ENCODE measurements around the gene DSC2. TPM values are rescaled to one million over a fixed set of nuclear protein-coding genes. Genes with fewer than 3 reads are reported as not detected.

Gene DSC2
- total and polyA plus RNA-seq, 3 donors from 2014 or later, result 1.2 to 2.7 (median 1.2) TPM

DNA sequence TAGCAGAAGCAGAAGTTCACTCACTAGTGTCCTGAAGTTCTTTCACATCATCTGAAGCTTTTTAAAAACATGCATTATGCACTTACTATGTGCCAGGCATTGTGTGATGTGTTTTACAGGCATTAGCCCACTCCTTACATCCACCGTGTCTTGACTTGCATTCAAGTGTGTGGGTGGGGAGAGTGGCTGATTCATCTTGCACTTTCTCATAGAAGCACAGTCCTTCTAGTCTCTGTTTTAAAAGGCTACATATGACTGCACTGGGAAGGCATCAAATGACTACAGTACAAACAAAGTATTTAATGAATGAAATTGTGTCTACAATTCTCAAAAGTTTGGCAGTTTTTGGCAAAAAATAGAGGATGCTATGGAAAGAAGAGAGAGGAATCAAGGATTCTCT, 38.1 kb downstream of the DSC2 start:
- DNase-seq, result no peak

DNA sequence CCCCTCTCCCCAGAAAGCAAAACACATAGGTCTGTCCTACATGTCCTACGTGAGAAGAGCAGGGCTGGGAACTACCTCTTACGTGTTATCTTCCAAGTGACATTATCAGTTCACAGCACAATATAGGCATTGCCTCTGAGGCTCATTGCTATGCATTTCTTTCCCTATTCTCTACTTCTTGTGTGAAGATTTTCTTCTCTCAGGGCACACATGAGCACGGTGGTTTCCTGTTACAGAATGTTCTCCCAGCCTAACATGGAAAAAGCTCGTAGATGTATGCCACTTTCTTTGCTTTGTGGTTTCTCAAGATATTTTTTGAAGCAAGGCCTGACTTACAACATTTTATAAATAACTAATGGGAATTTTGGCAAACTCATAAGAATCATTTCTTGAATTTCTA, 40.3 kb downstream of the DSC2 start:
- DNase-seq, result no peak
- TF ChIP-seq, protein P1, sequence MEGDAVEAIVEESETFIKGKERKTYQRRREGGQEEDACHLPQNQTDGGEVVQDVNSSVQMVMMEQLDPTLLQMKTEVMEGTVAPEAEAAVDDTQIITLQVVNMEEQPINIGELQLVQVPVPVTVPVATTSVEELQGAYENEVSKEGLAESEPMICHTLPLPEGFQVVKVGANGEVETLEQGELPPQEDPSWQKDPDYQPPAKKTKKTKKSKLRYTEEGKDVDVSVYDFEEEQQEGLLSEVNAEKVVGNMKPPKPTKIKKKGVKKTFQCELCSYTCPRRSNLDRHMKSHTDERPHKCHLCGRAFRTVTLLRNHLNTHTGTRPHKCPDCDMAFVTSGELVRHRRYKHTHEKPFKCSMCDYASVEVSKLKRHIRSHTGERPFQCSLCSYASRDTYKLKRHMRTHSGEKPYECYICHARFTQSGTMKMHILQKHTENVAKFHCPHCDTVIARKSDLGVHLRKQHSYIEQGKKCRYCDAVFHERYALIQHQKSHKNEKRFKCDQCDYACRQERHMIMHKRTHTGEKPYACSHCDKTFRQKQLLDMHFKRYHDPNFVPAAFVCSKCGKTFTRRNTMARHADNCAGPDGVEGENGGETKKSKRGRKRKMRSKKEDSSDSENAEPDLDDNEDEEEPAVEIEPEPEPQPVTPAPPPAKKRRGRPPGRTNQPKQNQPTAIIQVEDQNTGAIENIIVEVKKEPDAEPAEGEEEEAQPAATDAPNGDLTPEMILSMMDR (IDR thresholded peaks at IDR 0.05), result no peak
- no peak for TF ChIP-seq POLR2A (IDR thresholded peaks at IDR 0.05)
- H3K36me3 ChIP-seq (ENCODE audit: low read depth, missing control alignments), result no peaks in the 10 kb centered on the region
- 57 to 68% methylated on average over 4 of the region's 4 CpGs for WGBS, 2 donors
- no peak overlapping the region for H3K4me3 ChIP-seq
- intact Hi-C loops (cut with DNase I; ENCODE audit: low total_unique reads), result no loop called here
- H3K27me3 ChIP-seq, result no peaks in the 10 kb centered on the region
- no peaks in the 10 kb centered on the region for H3K9me3 ChIP-seq
- H3K27ac ChIP-seq, result no peak overlapping the region
- H3K4me1 ChIP-seq, result no peaks in the 10 kb centered on the region

More for the DNA sequence above, 38.1 kb downstream of the DSC2 start:
- H3K4me1 ChIP-seq, result no peaks in the 10 kb centered on the region
- no peaks in the 10 kb centered on the region for H3K9me3 ChIP-seq
- 59 to 66% methylated on average over 1 of the region's 1 CpG for WGBS, 2 donors
- no peaks in the 10 kb centered on the region for H3K27me3 ChIP-seq
- TF ChIP-seq, protein P1 (IDR thresholded peaks at IDR 0.05), result no peak
- no peak for TF ChIP-seq POLR2A (IDR thresholded peaks at IDR 0.05)
- H3K4me3 ChIP-seq, result no peak overlapping the region
- H3K36me3 ChIP-seq (ENCODE audit: low read depth, missing control alignments), result no peaks in the 10 kb centered on the region
- intact Hi-C loops (cut with DNase I; ENCODE audit: low total_unique reads), result no loop called here
- no peak overlapping the region for H3K27ac ChIP-seq

DNA sequence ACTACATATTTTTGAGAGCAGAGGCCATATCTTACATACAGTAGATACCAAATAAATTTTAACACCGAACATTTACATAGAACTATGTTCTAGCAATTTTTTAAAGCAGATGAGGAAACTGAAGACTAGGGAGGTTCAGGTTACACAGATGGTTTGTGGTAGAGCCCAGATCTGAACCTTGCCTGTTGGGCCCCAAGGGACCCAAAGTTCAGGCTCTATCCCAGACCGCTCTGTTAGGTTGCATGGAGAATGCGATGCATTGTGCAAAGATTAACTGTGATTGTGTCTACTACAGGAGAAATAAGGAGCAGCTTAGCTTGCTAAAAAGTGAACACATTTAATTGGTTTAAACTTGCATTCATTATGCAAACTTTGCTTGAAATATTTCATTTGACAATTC, 43.3 kb downstream of the DSC2 start:
- Histone ChIP-seq H3K27ac (no peak overlapping the region), H3K27me3 (no peaks in the 10 kb centered on the region), H3K9me3 (no peaks in the 10 kb centered on the region), H3K4me1 (no peaks in the 10 kb centered on the region), H3K4me3 (no peak overlapping the region), H3K36me3 (ENCODE audit: low read depth, missing control alignments) (no peaks in the 10 kb centered on the region)
- no peak for DNase-seq
- intact Hi-C loops (cut with DNase I; ENCODE audit: low total_unique reads), result no loop called here
- TF ChIP-seq, protein P1 (IDR thresholded peaks at IDR 0.05), result no peak
- TF ChIP-seq POLR2A (IDR thresholded peaks at IDR 0.05), result no peak
- 89 to 94% methylated on average over 3 of the region's 3 CpGs for WGBS, 2 donors

DNA sequence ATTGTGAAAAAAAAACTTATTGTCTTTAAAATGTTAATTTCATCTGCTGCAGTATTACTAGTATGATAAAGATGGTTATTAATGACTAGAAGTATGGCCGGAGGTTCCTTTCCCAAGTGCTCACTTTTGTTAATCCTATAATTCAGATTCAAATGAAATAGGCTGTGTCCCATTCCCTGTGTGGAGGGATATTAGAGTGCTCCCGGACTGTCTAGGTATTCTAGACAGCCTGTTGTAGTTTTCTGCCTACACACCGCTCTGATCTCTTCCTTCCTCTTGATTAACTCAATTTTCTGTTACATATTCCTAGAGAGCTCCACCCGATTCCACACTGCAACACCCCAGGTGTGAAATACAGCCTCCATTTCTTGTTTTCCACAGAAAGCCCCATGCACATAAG, 44.3 kb downstream of the DSC2 start:
- Histone ChIP-seq H3K27me3 (no peaks in the 10 kb centered on the region), H3K36me3 (ENCODE audit: low read depth, missing control alignments) (no peaks in the 10 kb centered on the region), H3K9me3 (no peaks in the 10 kb centered on the region), H3K4me3 (no peak overlapping the region), H3K27ac (no peak overlapping the region), H3K4me1 (no peaks in the 10 kb centered on the region)
- DNase-seq, result no peak
- WGBS, 2 donors, result 73 to 78% methylated on average over 4 of the region's 4 CpGs
- no peak for TF ChIP-seq POLR2A (IDR thresholded peaks at IDR 0.05)
- TF ChIP-seq, protein P1 (IDR thresholded peaks at IDR 0.05), result no peak
- intact Hi-C loops (cut with DNase I; ENCODE audit: low total_unique reads), result no loop called here

DNA sequence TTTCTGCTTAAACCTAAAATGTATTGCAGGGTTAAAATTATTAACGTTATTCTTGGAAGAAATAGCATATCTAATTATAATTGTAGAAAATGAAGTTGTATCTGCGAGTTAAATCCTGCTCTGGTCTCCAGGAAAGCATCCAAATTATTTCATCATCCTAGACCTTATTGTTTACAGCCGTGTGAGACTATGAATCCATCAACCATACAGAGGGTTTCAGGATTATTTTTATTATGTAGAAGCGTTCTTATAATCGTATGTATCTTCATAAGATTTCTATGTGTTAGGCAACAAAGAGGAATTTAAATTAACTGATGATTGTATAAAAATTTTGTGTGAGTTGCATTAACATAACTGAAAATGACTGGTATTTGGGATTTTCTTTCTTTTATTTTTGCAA, 45.2 kb downstream of the DSC2 start:
- Histone ChIP-seq H3K4me3 (no peak overlapping the region), H3K36me3 (ENCODE audit: low read depth, missing control alignments) (no peaks in the 10 kb centered on the region), H3K27ac (no peak overlapping the region), H3K27me3 (no peaks in the 10 kb centered on the region), H3K9me3 (no peaks in the 10 kb centered on the region), H3K4me1 (no peaks in the 10 kb centered on the region)
- intact Hi-C loops (cut with DNase I; ENCODE audit: low total_unique reads), result no loop called here
- TF ChIP-seq, protein P1 (IDR thresholded peaks at IDR 0.05), result no peak
- no peak for DNase-seq
- 43 to 45% methylated on average over 5 of the region's 5 CpGs for WGBS, 2 donors

All from testis (tissue), 3 donors.